Progenitor cell of endocrine pancreas (in vitro differentiated cells): ENCODE results near the gene C1orf21. TPM values are rescaled to one million over a fixed set of nuclear protein-coding genes. Genes with fewer than 3 reads are reported as not detected.

Experiments used
- DNase-seq: peaks from one replicate; pipeline ENCODE4 v3.0.0; 2021; ENCODE audit warnings: low spot score; ENCODE audit not compliant: unreplicated experiment
- H3K27ac Mint-ChIP-seq: 2 replicates; pipeline ENCODE4 v1.8.0; 2021; ENCODE audit warnings: mild to moderate bottlenecking, moderate library complexity, mixed read lengths
- H3K27me3 Mint-ChIP-seq: 2 replicates; pipeline ENCODE4 v1.8.0; 2021; ENCODE audit warnings: mixed read lengths
- H3K36me3 Mint-ChIP-seq: 2 replicates; pipeline ENCODE4 v1.8.0; 2022; ENCODE audit warnings: mixed read lengths; ENCODE audit not compliant: insufficient read depth
- H3K4me1 Mint-ChIP-seq: 2 replicates; pipeline ENCODE4 v1.8.0; 2021; ENCODE audit warnings: low read depth, mixed read lengths
- H3K4me3 Mint-ChIP-seq: 2 replicates; pipeline ENCODE4 v1.8.0; 2021; ENCODE audit warnings: low read depth, mild to moderate bottlenecking, moderate library complexity, mixed read lengths
- H3K9me3 Mint-ChIP-seq: 2 replicates; pipeline ENCODE4 v1.8.0; 2021; ENCODE audit warnings: low read depth, mixed read lengths
- CTCF ChIP-seq: fragments of 200-600 bp; sonication (generic); IDR thresholded peaks from one replicate; pipeline ENCODE4 v1.5.0; 2021; ENCODE audit warnings: antibody characterized with exemption, mild to moderate bottlenecking; ENCODE audit not compliant: unreplicated experiment
- total RNA-seq: library from RNA; stranded (reverse); gene quantifications from 2 replicates; pipeline ENCODE4 v1.2.1, GENCODE V29; 2021

C1orf21 gene
- total RNA-seq, 1 donor from 2014 or later: 10.0 TPM

- TF ChIP-seq CTCF: no peak
- Mint-ChIP-seq H3K27me3 (no peaks in the 10 kb centered on the region), H3K4me1 (peaks cover 21% of the 10 kb centered on the region), H3K36me3 (no peaks in the 10 kb centered on the region), H3K9me3 (no peaks in the 10 kb centered on the region), H3K4me3 (no peak overlapping the region), H3K27ac (no peak overlapping the region)
- DNase-seq: no peak
Observed at GRCh38 chr1:184485751-184486723, 99.2 kb downstream of the C1orf21 start.

GRCh38 chr1:184486761-184487445 is 100.1 kb downstream of the C1orf21 start:
- no peak for DNase-seq
- Mint-ChIP-seq H3K4me3 (no peak overlapping the region), H3K27ac (no peak overlapping the region), H3K27me3 (no peaks in the 10 kb centered on the region), H3K9me3 (no peaks in the 10 kb centered on the region), H3K4me1 (peaks cover 22% of the 10 kb centered on the region), H3K36me3 (no peaks in the 10 kb centered on the region)
- TF ChIP-seq CTCF: no peak

- H3K9me3 Mint-ChIP-seq: no peaks in the 10 kb centered on the region
- no peak overlapping the region for H3K27ac Mint-ChIP-seq
- DNase-seq: no peak
- TF ChIP-seq CTCF: no peak
- H3K36me3 Mint-ChIP-seq: no peaks in the 10 kb centered on the region
- H3K4me1 Mint-ChIP-seq: peaks cover 28% of the 10 kb centered on the region
- no peak overlapping the region for H3K4me3 Mint-ChIP-seq
- H3K27me3 Mint-ChIP-seq: no peaks in the 10 kb centered on the region
Observed at GRCh38 chr1:184487531-184488193, 100.8 kb downstream of the C1orf21 start.

- no peaks in the 10 kb centered on the region for H3K9me3 Mint-ChIP-seq
- H3K4me1 Mint-ChIP-seq: peaks cover 14% of the 10 kb centered on the region
- TF ChIP-seq CTCF: no peak
- no peak for DNase-seq
- H3K36me3 Mint-ChIP-seq: no peaks in the 10 kb centered on the region
- H3K27me3 Mint-ChIP-seq: no peaks in the 10 kb centered on the region
- H3K4me3 Mint-ChIP-seq: no peak overlapping the region
- no peak overlapping the region for H3K27ac Mint-ChIP-seq
Observed at GRCh38 chr1:184489908-184490307, 103.1 kb downstream of the C1orf21 start.

- no peaks in the 10 kb centered on the region for H3K36me3 Mint-ChIP-seq
- H3K9me3 Mint-ChIP-seq: no peaks in the 10 kb centered on the region
- no peaks in the 10 kb centered on the region for H3K27me3 Mint-ChIP-seq
- no peak overlapping the region for H3K4me3 Mint-ChIP-seq
- no peak for DNase-seq
- H3K27ac Mint-ChIP-seq: no peak overlapping the region
- peaks cover 14% of the 10 kb centered on the region for H3K4me1 Mint-ChIP-seq
- no peak for TF ChIP-seq CTCF
Observed at GRCh38 chr1:184492536-184492935, 105.7 kb downstream of the C1orf21 start.
